Stimulated activated CD4-positive, alpha-beta T cell treated with anti-CD3 and anti-CD28 coated beads, Interleukin-1b, Interleukin-23, amount 100 ng/mL, for 24 hours (primary cell): ENCODE data around the gene ADIPOQ.
"Not testable (repeated sequence)": the region's sequence is repeated elsewhere in the genome, so short reads cannot be mapped to it uniquely, and the experiment has no call there.

ENCODE experiments used
- DNase-seq, 4 experiments: peaks; one replicate each; pipeline ENCODE4 v3.0.0-alpha.2; 2020; ENCODE audit warnings: low read depth in 4 of 4, low spot score in 1 of 4

ADIPOQ gene

GRCh38 chr3:186870421-186871201 lies 28.1 kb downstream of the ADIPOQ start:
- no peak for DNase-seq

GRCh38 chr3:186871403-186871924 lies 29.0 kb downstream of the ADIPOQ start:
- DNase-seq = no peak

GRCh38 chr3:186873796-186874195 lies 31.3 kb downstream of the ADIPOQ start:
- not testable (repeated sequence) for DNase-seq

- not testable (repeated sequence) for DNase-seq
Observed at GRCh38 chr3:186874216-186874615, 31.7 kb downstream of the ADIPOQ start.

GRCh38 chr3:186874841-186875240 lies 32.3 kb downstream of the ADIPOQ start:
- not testable (repeated sequence) for DNase-seq

GRCh38 chr3:186875708-186876107 lies 33.2 kb downstream of the ADIPOQ start:
- DNase-seq = no peak

GRCh38 chr3:186879781-186880180 lies 37.3 kb downstream of the ADIPOQ start:
- DNase-seq = no peak

- DNase-seq = no peak
Observed at GRCh38 chr3:186880406-186880805, 37.9 kb downstream of the ADIPOQ start.

GRCh38 chr3:186882150-186882524 lies 39.6 kb downstream of the ADIPOQ start:
- DNase-seq = no peak

- peak in 3 of 4 experiments; percentile 22 to 49 (median 23) for DNase-seq
Observed at GRCh38 chr3:186882881-186883685, 40.6 kb downstream of the ADIPOQ start.

GRCh38 chr3:186883686-186884058 lies 41.2 kb downstream of the ADIPOQ start:
- no peak for DNase-seq

GRCh38 chr3:186884868-186885267 lies 42.4 kb downstream of the ADIPOQ start:
- not testable (repeated sequence) for DNase-seq

GRCh38 chr3:186886202-186886981 lies 43.9 kb downstream of the ADIPOQ start:
- DNase-seq = no peak

- DNase-seq = not testable (repeated sequence)
Observed at GRCh38 chr3:186887507-186887938, 45.0 kb downstream of the ADIPOQ start.

GRCh38 chr3:186888569-186888968 lies 46.1 kb downstream of the ADIPOQ start:
- DNase-seq = no peak

GRCh38 chr3:186889698-186890097 lies 47.2 kb downstream of the ADIPOQ start:
- not testable (repeated sequence) for DNase-seq

GRCh38 chr3:186890911-186891310 lies 48.4 kb downstream of the ADIPOQ start:
- DNase-seq = no peak

- not testable (repeated sequence) for DNase-seq
Observed at GRCh38 chr3:186893071-186893470, 50.6 kb downstream of the ADIPOQ start.

- DNase-seq = no peak
Observed at GRCh38 chr3:186895406-186895805, 52.9 kb downstream of the ADIPOQ start.

- DNase-seq = no peak
Observed at GRCh38 chr3:186896006-186896405, 53.5 kb downstream of the ADIPOQ start.

GRCh38 chr3:186896875-186897274 lies 54.4 kb downstream of the ADIPOQ start:
- DNase-seq = no peak
